CD4-positive, alpha-beta memory T cell (primary cell): Measurements from ENCODE around the gene CHRM1. TPM values are rescaled to one million over a fixed set of nuclear protein-coding genes. Genes with fewer than 3 reads are reported as not detected.

Experiments
- CTCF ChIA-PET: fragments of 350-600 bp; sonication (Branson Sonifier 250); formaldehyde crosslinking; loops from one replicate; lab custom pipeline; 2021; ENCODE audit warnings: inconsistent platforms; ENCODE audit not compliant: partially characterized antibody; lab: Charles Lee
- POLR2A ChIA-PET: fragments of 350-600 bp; sonication (Branson Sonifier 250); formaldehyde crosslinking; loops from one replicate; lab custom pipeline; 2021; ENCODE audit not compliant: partially characterized antibody; lab: Charles Lee
- DNase-seq, 5 donors: peaks; one replicate each; pipeline versions ENCODE4 v3.0.0 to v3.0.0-alpha.2; 2020 to 2022; ENCODE audit warnings: mixed read lengths in 1 of 5
- H3K27ac ChIP-seq: one replicate; pipeline ENCODE4 v1.7.0; 2013; ENCODE audit warnings: low read depth, low read length
- H3K27me3 ChIP-seq: 2 replicates; pipeline ENCODE4 v1.7.0; 2013; ENCODE audit warnings: mild to moderate bottlenecking, low read length, moderate library complexity; ENCODE audit not compliant: insufficient read depth
- H3K36me3 ChIP-seq: 2 replicates; pipeline ENCODE4 v1.7.0; 2013; ENCODE audit warnings: mild to moderate bottlenecking, low read length, moderate library complexity; ENCODE audit not compliant: insufficient read depth
- H3K4me1 ChIP-seq: 2 replicates; pipeline ENCODE4 v1.7.0; 2013; ENCODE audit warnings: mild to moderate bottlenecking, low read length, moderate library complexity; ENCODE audit not compliant: insufficient read depth
- H3K4me3 ChIP-seq, 2 donors: one replicate each; pipeline ENCODE4 v1.7.0; 2013; ENCODE audit warnings: low read length in 2 of 2, mild to moderate bottlenecking in 1 of 2
- H3K9me3 ChIP-seq, 2 donors: one replicate each; pipeline ENCODE4 v1.7.0; 2013; ENCODE audit warnings: low read length in 2 of 2, control low read depth in 1 of 2; ENCODE audit not compliant: control insufficient read depth in 1 of 2
- H3K27ac Mint-ChIP-seq, 7 donors: one replicate each; pipeline ENCODE4 v1.8.0; 2020 to 2021; ENCODE audit warnings: mixed read lengths in 7 of 7, mild to moderate bottlenecking in 6 of 7, inconsistent platforms in 3 of 7, moderate library complexity in 3 of 7
- H3K27me3 Mint-ChIP-seq, 2 donors: one replicate each; pipeline ENCODE4 v1.8.0; 2020 to 2021; ENCODE audit warnings: mixed read lengths in 2 of 2
- H3K36me3 Mint-ChIP-seq, 2 donors: one replicate each; pipeline ENCODE4 v1.8.0; 2020 to 2021; ENCODE audit warnings: mixed read lengths in 2 of 2, inconsistent platforms in 1 of 2, mild to moderate bottlenecking in 1 of 2
- H3K4me1 Mint-ChIP-seq, 4 donors: one replicate each; pipeline ENCODE4 v1.8.0; 2020 to 2021; ENCODE audit warnings: mixed read lengths in 4 of 4, mild to moderate bottlenecking in 1 of 4
- H3K4me3 Mint-ChIP-seq, 8 donors: one replicate each; pipeline ENCODE4 v1.8.0; 2020 to 2021; ENCODE audit warnings: mixed read lengths in 8 of 8, mild to moderate bottlenecking in 7 of 8, moderate library complexity in 6 of 8, inconsistent platforms in 3 of 8
- H3K9me3 Mint-ChIP-seq, 8 donors: one replicate each; pipeline ENCODE4 v1.8.0; 2020 to 2021; ENCODE audit warnings: mixed read lengths in 8 of 8, mild to moderate bottlenecking in 5 of 8, inconsistent platforms in 3 of 8, moderate library complexity in 1 of 8
- intact Hi-C: fragments of 100-400 bp; cut with micrococcal nuclease; formaldehyde crosslinking; loops from one replicate; pipeline ENCODE4 v1.15.1; 2023
- polyA plus RNA-seq, 2 donors: library from polyadenylated mRNA; unstranded; fragments of 300-500 nt; fragmentation: Illumina TruSeq; gene quantifications; one replicate each; pipeline ENCODE4 v1.2.3, GENCODE V29; 2021
- total RNA-seq, 2 experiments: library from RNA; stranded (reverse); gene quantifications; one replicate each; pipeline ENCODE4 v1.2.3, GENCODE V29; 2021

CHRM1 gene, protein sequence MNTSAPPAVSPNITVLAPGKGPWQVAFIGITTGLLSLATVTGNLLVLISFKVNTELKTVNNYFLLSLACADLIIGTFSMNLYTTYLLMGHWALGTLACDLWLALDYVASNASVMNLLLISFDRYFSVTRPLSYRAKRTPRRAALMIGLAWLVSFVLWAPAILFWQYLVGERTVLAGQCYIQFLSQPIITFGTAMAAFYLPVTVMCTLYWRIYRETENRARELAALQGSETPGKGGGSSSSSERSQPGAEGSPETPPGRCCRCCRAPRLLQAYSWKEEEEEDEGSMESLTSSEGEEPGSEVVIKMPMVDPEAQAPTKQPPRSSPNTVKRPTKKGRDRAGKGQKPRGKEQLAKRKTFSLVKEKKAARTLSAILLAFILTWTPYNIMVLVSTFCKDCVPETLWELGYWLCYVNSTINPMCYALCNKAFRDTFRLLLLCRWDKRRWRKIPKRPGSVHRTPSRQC
- total RNA-seq = not detected
- not detected for polyA plus RNA-seq

DNA sequence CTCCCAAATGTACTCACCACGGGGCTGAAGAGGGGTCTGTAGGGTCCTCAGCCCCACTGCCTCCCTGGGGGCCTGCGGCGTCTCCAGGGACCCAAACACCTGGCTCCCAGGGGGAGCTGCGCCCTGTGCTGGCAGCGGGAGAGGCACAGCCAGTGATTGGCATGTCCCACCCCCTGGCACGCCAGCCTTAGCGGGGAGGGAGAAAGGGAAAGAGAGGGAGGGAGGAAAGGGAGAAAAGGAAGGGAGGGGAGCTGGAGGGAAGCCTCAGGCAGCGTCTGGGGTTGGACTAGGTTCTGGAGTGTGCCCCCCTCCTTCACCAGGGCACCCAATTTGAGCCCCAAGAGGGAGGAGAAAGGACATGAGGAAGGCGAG lies at the start of gene CHRM1:
CHRM1 (minus strand) TSS at position 163 of the 372 bp plus-strand sequence. CDS start 10,263 bp downstream, outside the sequence.
- Mint-ChIP-seq H3K4me3 (peak within 1 kb of the TSS in 3 of 8 donors; percentile 26 to 81 (median 35)), H3K27me3 (peaks cover 26 to 42% of the 10 kb centered on the region in 2 donors), H3K4me1 (peaks cover 8 to 32% (median 18%) of the 10 kb centered on the region in 4 donors), H3K9me3 (peaks cover 0 to 3% (median 0%) of the 10 kb centered on the region in 8 donors), H3K27ac (peak within 1 kb of the TSS in 1 of 7 donors; percentile 84), H3K36me3 (no peaks in the 10 kb centered on the region)
- H3K9me3 ChIP-seq = no peaks in the 10 kb centered on the region
- ChIA-PET POLR2A (no interaction called here), CTCF (interaction anchor here (2.4 kb wide), 1 partner anchor 15 kb away, joined by 13 read pairs; no protein-coding TSS in a partner anchor)
- no peak within 1 kb of the TSS for H3K4me3 ChIP-seq
- H3K4me1 ChIP-seq = peaks cover 25% of the 10 kb centered on the region
- no peaks in the 10 kb centered on the region for H3K36me3 ChIP-seq
- intact Hi-C loops = no loop called here
- peaks cover 13% of the 10 kb centered on the region for H3K27me3 ChIP-seq
- H3K27ac ChIP-seq = no peak within 1 kb of the TSS
- no peak for DNase-seq

DNA sequence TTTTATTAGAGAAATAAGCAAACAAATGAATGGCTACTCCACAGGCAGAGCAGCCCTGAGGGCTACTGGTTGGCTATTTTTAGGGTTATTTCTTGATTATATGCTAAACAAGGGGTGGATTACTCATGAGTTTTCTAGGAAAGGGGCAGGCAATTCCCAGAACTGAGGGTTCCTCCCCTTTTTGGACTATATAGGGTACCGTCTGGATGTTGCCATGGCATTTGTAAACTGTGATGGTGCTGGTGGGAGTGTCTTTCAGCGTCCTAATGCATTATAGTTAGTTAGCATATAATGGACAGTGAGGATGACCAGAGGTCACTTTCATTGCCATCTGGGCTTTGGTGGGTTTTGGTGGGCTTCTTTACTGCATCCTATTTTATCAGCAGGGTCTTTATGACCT lies 44.4 kb upstream of the CHRM1 start:
- no peak for DNase-seq
- Histone ChIP-seq H3K9me3 (no peaks in the 10 kb centered on the region), H3K36me3 (no peaks in the 10 kb centered on the region), H3K27ac (no peak overlapping the region), H3K27me3 (no peaks in the 10 kb centered on the region), H3K4me3 (no peak overlapping the region), H3K4me1 (no peaks in the 10 kb centered on the region)
- Mint-ChIP-seq H3K27me3 (peaks cover 19 to 29% of the 10 kb centered on the region in 2 donors), H3K27ac (no peak overlapping the region), H3K4me3 (no peak overlapping the region), H3K9me3 (peaks cover 0 to 9% (median 2%) of the 10 kb centered on the region in 8 donors), H3K36me3 (peaks cover 0 to 3% of the 10 kb centered on the region in 2 donors), H3K4me1 (no peaks in the 10 kb centered on the region)
- ChIA-PET POLR2A (no interaction called here), CTCF (no interaction called here)
- intact Hi-C loops = no loop called here

DNA sequence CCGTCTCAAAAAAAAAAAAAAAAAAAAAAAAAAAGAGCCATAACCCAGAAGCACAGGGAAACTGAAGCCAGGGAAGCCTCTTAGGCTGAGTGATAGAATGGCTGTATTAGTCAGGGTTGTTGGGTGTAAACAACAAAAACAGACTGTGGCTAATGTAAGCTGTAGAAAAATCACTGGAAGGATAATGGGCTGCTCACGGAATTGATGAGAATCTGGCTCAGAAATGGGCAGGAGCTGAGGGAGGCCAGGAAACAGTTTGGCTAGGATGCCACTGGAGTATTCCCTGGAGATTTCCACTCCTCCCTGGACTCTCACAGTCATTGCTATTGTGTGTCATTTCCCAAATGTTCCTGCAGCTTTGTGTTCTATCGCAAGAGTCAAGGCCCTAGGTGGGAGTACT lies 41.2 kb upstream of the CHRM1 start:
- ChIA-PET CTCF (no interaction called here), POLR2A (no interaction called here)
- Mint-ChIP-seq H3K9me3 (peaks cover 0 to 6% (median under 1%) of the 10 kb centered on the region in 8 donors), H3K36me3 (peaks cover 0 to 3% of the 10 kb centered on the region in 2 donors), H3K27me3 (peaks cover 9 to 26% of the 10 kb centered on the region in 2 donors), H3K27ac (no peak overlapping the region), H3K4me1 (peaks cover 0 to 10% (median 5%) of the 10 kb centered on the region in 4 donors), H3K4me3 (no peak overlapping the region)
- intact Hi-C loops = no loop called here
- no peak for DNase-seq
- Histone ChIP-seq H3K4me1 (no peaks in the 10 kb centered on the region), H3K4me3 (no peak overlapping the region), H3K9me3 (no peaks in the 10 kb centered on the region), H3K36me3 (no peaks in the 10 kb centered on the region), H3K27me3 (no peaks in the 10 kb centered on the region), H3K27ac (no peak overlapping the region)

DNA sequence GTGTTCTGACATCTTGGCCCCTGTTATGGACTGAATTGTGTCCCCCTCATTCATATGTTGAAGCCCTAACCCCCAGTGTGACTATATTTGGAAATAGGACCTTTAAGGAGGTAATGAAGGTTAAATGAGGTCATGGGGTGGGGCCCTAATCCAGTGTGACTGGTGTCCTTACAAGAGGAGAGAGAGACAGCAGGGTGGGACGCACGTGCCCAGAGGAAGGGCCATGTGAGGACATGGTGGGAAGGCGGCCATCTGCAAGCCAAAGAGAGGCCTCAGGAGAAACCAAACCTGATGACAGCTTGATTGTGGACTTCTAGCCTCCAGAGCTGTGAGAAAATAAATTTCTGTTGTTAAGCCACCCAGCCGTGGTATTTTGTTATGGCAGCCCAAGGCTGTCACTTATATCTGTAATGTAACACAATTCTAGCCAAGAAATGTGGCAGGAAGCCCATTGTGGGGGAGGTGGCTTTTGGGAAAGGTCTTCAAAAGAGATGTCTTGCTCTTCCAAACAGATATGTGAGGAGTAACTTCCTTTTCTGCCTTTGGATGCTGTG lies 39.9 kb upstream of the CHRM1 start:
- POLR2A ChIA-PET = no interaction called here
- H3K9me3 ChIP-seq = no peaks in the 10 kb centered on the region
- peaks cover 0 to 10% (median 5%) of the 10 kb centered on the region in 4 donors for H3K4me1 Mint-ChIP-seq
- H3K36me3 Mint-ChIP-seq = no peaks in the 10 kb centered on the region
- CTCF ChIA-PET = no interaction called here
- DNase-seq = no peak
- no peaks in the 10 kb centered on the region for H3K4me1 ChIP-seq
- H3K36me3 ChIP-seq = no peaks in the 10 kb centered on the region
- peaks cover 10 to 23% of the 10 kb centered on the region in 2 donors for H3K27me3 Mint-ChIP-seq
- H3K9me3 Mint-ChIP-seq = no peaks in the 10 kb centered on the region
- H3K4me3 ChIP-seq = no peak overlapping the region
- H3K27me3 ChIP-seq = no peaks in the 10 kb centered on the region
- H3K4me3 Mint-ChIP-seq = no peak overlapping the region
- H3K27ac Mint-ChIP-seq = no peak overlapping the region
- intact Hi-C loops = no loop called here
- no peak overlapping the region for H3K27ac ChIP-seq

DNA sequence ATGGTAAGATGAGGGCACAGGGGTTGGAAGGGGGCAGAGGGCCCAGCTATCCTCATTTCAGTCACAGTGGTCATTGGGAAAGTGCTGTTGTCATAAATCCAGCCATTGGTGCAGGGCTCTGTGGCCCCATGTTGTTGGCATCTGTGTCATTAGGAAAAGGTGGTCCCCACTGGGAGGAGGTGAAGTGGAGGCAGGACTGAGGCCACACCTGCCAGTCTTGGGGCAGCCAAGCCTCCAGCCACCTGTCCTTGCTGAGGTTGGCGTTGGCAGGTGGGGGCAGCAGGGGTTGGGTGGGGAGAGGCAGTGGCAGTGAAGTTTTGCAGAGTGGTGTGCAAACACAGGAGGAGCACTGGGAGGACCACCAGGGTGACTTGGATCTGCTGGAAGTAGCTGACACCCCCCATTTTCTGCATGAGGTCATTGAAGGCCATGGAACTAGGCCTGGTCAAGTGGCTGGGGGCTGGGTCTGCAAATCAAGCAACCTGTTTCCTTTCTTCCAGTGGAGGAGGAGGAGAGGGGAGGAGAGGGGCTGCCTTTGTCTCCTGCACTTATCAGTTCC lies 38.3 kb upstream of the CHRM1 start:
- H3K4me1 Mint-ChIP-seq = peaks cover 0 to 10% (median 5%) of the 10 kb centered on the region in 4 donors
- POLR2A ChIA-PET = no interaction called here
- CTCF ChIA-PET = no interaction called here
- H3K27ac Mint-ChIP-seq = no peak overlapping the region
- Histone ChIP-seq H3K4me1 (no peaks in the 10 kb centered on the region), H3K27ac (no peak overlapping the region), H3K36me3 (no peaks in the 10 kb centered on the region), H3K27me3 (no peaks in the 10 kb centered on the region), H3K9me3 (no peaks in the 10 kb centered on the region), H3K4me3 (no peak overlapping the region)
- H3K9me3 Mint-ChIP-seq = no peaks in the 10 kb centered on the region
- intact Hi-C loops = no loop called here
- DNase-seq = no peak
- peaks cover 7 to 15% of the 10 kb centered on the region in 2 donors for H3K27me3 Mint-ChIP-seq
- H3K4me3 Mint-ChIP-seq = no peak overlapping the region
- H3K36me3 Mint-ChIP-seq = no peaks in the 10 kb centered on the region

DNA sequence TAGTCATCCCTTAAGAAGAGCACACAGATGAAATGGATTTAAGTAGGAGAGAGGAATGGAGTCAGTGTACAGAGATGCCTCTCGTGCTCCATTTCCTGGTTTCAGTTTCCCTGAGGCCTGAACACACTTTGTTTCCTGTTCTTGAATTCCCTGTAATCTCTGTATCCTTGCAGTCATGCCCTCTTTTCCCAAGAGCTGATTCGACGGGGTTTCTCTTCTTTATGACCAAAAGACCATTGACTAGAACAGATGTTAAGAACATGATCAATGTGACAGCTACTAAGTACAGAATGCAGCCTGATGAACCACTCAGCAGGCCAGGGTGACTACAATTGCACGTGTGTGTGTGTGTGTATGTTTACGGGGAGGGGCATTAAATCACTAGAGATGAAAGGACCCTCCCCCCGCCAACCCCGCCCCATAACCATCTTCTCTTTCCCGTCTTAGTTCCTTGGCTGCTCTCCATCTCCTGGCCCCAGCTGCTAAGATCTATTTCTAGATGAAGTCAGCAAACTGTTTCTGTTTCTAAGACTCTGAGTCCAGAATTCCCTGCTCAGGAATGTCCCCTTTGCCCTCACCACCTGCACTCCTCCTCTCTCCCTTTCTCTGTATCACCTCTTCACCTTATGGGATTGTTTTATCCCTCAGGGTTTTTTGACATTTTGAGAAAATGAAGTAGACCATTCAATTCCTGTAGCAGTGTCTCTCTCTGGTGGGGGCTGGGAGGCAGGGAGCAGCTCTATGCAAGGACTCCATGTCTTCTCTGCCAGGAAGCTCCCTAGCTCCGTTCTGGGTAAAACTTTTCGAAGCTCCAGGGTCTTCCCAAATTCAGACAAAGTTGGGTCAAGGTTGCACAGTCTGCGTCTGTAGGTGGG lies 37.6 kb upstream of the CHRM1 start:
- H3K4me1 ChIP-seq = no peaks in the 10 kb centered on the region
- ChIA-PET CTCF (no interaction called here), POLR2A (no interaction called here)
- no peaks in the 10 kb centered on the region for H3K27me3 ChIP-seq
- Mint-ChIP-seq H3K4me1 (peaks cover 0 to 10% (median 5%) of the 10 kb centered on the region in 4 donors), H3K27ac (peak overlapping the region in 2 of 7 donors; percentile 5 to 46), H3K36me3 (no peaks in the 10 kb centered on the region), H3K27me3 (peaks cover 8 to 14% of the 10 kb centered on the region in 2 donors), H3K9me3 (no peaks in the 10 kb centered on the region), H3K4me3 (no peak overlapping the region)
- H3K36me3 ChIP-seq = no peaks in the 10 kb centered on the region
- intact Hi-C loops = no loop called here
- H3K4me3 ChIP-seq = no peak overlapping the region
- no peak overlapping the region for H3K27ac ChIP-seq
- no peak for DNase-seq
- H3K9me3 ChIP-seq = no peaks in the 10 kb centered on the region
